ENCODE results near the gene FKBP15. TPM values are rescaled to one million over a fixed set of nuclear protein-coding genes. Genes with fewer than 3 reads are reported as not detected.
"Not testable (repeated sequence)": the region's sequence is repeated elsewhere in the genome, so short reads cannot be mapped to it uniquely, and the experiment has no call there.

FKBP15 gene
- total RNA-seq, 1 experiment from 2014 or later: 14.9 TPM

GRCh38 chr9:113237026-113237425 lies 15.9 kb upstream of the FKBP15 start:
- Mint-ChIP-seq H3K4me1 (no peaks in the 10 kb centered on the region), H3K27me3 (ENCODE audit: low read depth) (no peaks in the 10 kb centered on the region), H3K4me3 (no peak overlapping the region), H3K9me3 (no peaks in the 10 kb centered on the region), H3K27ac (no peak overlapping the region), H3K36me3 (no peaks in the 10 kb centered on the region)
- no peak for DNase-seq (ENCODE audit: low spot score)
- no peak for ATAC-seq
- POLR2A ChIA-PET: interaction anchor here (0.5 kb wide), 1 partner anchor 16 kb away, joined by 5 read pairs; the partner anchor contains the start of genes FKBP15 and SLC31A1
- no peak for TF ChIP-seq PRRX2 (CRISPR knock-in tag; IDR thresholded peaks at IDR 0.05)
- TF ChIP-seq CBFB (CRISPR knock-in tag; IDR thresholded peaks at IDR 0.05; ENCODE audit: low read depth): no peak
- TF ChIP-seq ZBTB43 (CRISPR knock-in tag; IDR thresholded peaks at IDR 0.05): no peak
- TF ChIP-seq ERG (CRISPR knock-in tag; IDR thresholded peaks at IDR 0.05): no peak
- no peak for TF ChIP-seq ZNF219 (CRISPR knock-in tag; IDR thresholded peaks at IDR 0.05; ENCODE audit: borderline replicate concordance)
- TF ChIP-seq MLX (CRISPR knock-in tag; IDR thresholded peaks at IDR 0.05): no peak
- TF ChIP-seq GRHL2 (CRISPR knock-in tag; IDR thresholded peaks at IDR 0.05; ENCODE audit: insufficient replicate concordance, severe bottlenecking): no peak
- TF ChIP-seq CREM (CRISPR knock-in tag; IDR thresholded peaks at IDR 0.05): no peak
- no peak for TF ChIP-seq USF1 (CRISPR knock-in tag; IDR thresholded peaks at IDR 0.05)
- TF ChIP-seq ZNF532 (CRISPR knock-in tag; IDR thresholded peaks at IDR 0.05; ENCODE audit: borderline replicate concordance): no peak
- no peak for TF ChIP-seq ATF3 (CRISPR knock-in tag; conservative IDR thresholded peaks at IDR 0.05)
- no peak for TF ChIP-seq ARID4B (CRISPR knock-in tag; IDR thresholded peaks at IDR 0.05; ENCODE audit: borderline replicate concordance)
- no peak for TF ChIP-seq ZNF232 (CRISPR knock-in tag; IDR thresholded peaks at IDR 0.05)
- no peak for TF ChIP-seq ZNF512 (CRISPR knock-in tag; IDR thresholded peaks at IDR 0.05; ENCODE audit: borderline replicate concordance)
- no peak for TF ChIP-seq JUN (CRISPR knock-in tag; IDR thresholded peaks at IDR 0.05)
- CTCF ChIA-PET: no interaction called here

- H3K4me3 Mint-ChIP-seq; DNase-seq (ENCODE audit: low spot score); H3K27me3 Mint-ChIP-seq (ENCODE audit: low read depth); POLR2A ChIA-PET; H3K4me1 Mint-ChIP-seq; ATAC-seq; H3K27ac Mint-ChIP-seq; H3K9me3 Mint-ChIP-seq; CTCF ChIA-PET; H3K36me3 Mint-ChIP-seq: not testable (repeated sequence)
Observed at GRCh38 chr9:113235701-113236255, 14.7 kb upstream of the FKBP15 start.
